ENCODE results near the gene ATP10A.

The ATP10A gene

GRCh38 chr15:25711691-25712090 lies 151.4 kb downstream of the ATP10A start:
- H3K4me3 ChIP-seq (ENCODE audit: control insufficient read depth, low read depth, low read length) = no peak overlapping the region
- DNase-seq (ENCODE audit: low read depth) = no peak
- no peak for TF ChIP-seq CTCF (conservative IDR thresholded peaks at IDR 0.05; ENCODE audit: control insufficient read depth, insufficient read depth, low read depth, low read length)

DNA sequence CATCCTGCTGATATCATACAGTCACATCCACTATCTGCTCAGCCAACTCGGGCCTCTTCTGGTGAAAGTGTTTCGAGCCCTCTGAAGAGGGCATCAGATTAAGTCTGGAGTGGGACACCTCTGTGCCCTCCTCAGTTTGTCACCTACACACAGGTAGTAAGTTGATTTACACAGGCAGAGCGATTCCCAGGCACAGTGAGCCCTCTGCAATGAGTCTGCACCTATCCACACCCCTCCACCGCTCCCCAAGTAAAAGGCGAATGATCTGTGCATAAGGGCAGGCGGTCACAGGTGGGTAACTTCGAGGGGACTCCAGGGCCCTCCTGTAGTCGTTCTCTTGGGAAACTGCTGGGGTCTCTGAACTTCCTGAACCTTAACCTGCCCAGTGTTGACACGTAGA lies 152.0 kb downstream of the ATP10A start:
- H3K4me3 ChIP-seq (ENCODE audit: control insufficient read depth, low read depth, low read length) = no peak overlapping the region
- DNase-seq (ENCODE audit: low read depth) = no peak
- no peak for TF ChIP-seq CTCF (conservative IDR thresholded peaks at IDR 0.05; ENCODE audit: control insufficient read depth, insufficient read depth, low read depth, low read length)

DNA sequence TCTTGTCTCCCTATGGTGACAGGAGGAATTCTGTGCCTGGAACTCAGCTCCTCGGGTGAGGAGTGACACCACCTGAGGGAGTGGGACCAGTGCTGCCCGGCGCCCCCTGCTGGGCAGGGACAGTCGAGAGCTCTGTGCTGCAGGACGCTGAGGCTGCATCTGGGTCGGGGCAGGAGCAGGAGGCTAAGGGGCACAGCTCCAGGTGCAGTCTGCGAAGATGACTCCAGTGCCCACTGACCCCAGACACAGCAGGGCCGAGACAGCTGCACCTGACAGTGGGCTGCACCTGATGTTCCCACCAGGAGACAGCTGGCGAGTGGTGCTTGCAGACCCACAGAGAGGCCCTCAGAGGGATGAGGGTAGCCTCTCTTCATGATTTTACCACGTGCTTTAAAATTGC lies 152.9 kb downstream of the ATP10A start:
- peak; percentile 31 for DNase-seq (ENCODE audit: low read depth)
- TF ChIP-seq CTCF (conservative IDR thresholded peaks at IDR 0.05; ENCODE audit: control insufficient read depth, insufficient read depth, low read depth, low read length) = peak; percentile 68

GRCh38 chr15:25709437-25710159 lies 153.5 kb downstream of the ATP10A start:
- H3K4me3 ChIP-seq (ENCODE audit: control insufficient read depth, low read depth, low read length) = no peak overlapping the region
- no peak for DNase-seq (ENCODE audit: low read depth)
- no peak for TF ChIP-seq CTCF (conservative IDR thresholded peaks at IDR 0.05; ENCODE audit: control insufficient read depth, insufficient read depth, low read depth, low read length)

More for the DNA sequence above, 152.9 kb downstream of the ATP10A start:
- H3K4me3 ChIP-seq (ENCODE audit: control insufficient read depth, low read depth, low read length) = no peak overlapping the region

DNA sequence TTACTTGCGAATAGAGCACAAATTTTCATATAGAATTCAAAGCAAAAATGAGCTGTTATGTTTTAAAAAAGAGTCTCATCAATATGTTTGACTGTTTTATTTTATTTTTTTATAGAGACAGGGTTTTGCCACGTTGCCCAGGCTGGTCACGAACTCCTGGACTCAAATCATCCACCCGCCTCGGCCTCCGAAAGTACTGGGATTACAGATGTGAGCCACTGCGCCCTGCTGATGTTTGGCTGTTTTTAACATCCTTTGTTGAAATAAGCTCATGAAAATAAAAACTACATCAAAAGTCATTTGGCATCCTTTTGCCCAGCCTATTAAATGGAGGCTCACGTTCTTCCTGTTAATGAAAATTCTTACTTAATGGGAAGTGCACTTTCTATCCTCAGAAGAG lies 154.7 kb downstream of the ATP10A start:
- H3K4me3 ChIP-seq (ENCODE audit: control insufficient read depth, low read depth, low read length) = no peak overlapping the region
- no peak for TF ChIP-seq CTCF (conservative IDR thresholded peaks at IDR 0.05; ENCODE audit: control insufficient read depth, insufficient read depth, low read depth, low read length)
- no peak for DNase-seq (ENCODE audit: low read depth)

DNA sequence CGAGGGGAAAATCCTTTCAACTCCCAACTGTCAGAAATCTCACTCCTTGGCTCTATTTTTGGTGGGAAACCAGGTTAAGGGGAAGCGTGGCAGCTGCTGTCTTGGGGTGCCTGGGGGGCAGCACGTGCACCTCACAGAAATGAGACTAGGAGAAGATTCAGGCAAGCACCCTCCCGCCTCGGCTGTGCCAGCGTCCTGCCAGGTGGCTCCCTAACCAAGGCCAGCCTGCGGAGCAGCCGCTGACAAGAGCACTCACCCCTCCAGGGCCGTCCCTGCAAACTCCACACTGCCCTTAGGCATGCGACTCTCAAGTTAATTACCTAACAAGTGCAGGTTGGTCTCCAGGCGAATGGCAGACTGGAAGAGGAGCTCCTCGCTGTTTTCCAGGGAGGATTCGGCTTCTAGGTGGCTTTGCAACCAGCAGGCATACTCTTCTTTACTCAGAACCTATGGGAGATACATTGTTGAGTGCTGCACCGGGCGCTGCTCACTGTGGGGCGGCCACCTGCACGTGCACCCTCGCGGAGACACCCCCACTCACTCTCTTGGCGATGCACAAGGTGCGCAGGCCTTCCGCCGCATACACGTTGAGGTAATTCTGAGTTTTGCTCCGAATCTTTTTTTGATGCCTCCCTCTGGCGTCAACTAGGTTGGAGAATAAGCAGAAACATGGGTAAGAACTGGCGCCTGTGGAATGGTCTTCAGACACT lies 155.3 kb downstream of the ATP10A start:
- no peak overlapping the region for H3K4me3 ChIP-seq (ENCODE audit: control insufficient read depth, low read depth, low read length)
- no peak for DNase-seq (ENCODE audit: low read depth)
- no peak for TF ChIP-seq CTCF (conservative IDR thresholded peaks at IDR 0.05; ENCODE audit: control insufficient read depth, insufficient read depth, low read depth, low read length)

Measured in fibroblast of mammary gland (primary cell).